ENCODE data around the gene DNAJC28.
A peak's percentile ranks its signal among the peaks of the same experiment; 100 is the strongest.
"Not testable (repeated sequence)": the region's sequence is repeated elsewhere in the genome, so short reads cannot be mapped to it uniquely, and the experiment has no call there.

DNAJC28 gene

GRCh38 chr21:33491373-33492102 is at the start of gene DNAJC28:
Gene DNAJC28 (minus strand): TSS chr21:33491716. CDS start chr21:33489393, 2,323 bp downstream.
- ATAC-seq (ENCODE audit: low read depth) (peak; percentile 94), DNase-seq (ENCODE audit: low spot score in 2 of 2) (peak; percentile 95 to 98)
- Mint-ChIP-seq H3K27ac (peak within 1 kb of the TSS; percentile 76), H3K4me3 (peak within 1 kb of the TSS; percentile 85), H3K36me3 (no peaks in the 10 kb centered on the region), H3K9me3 (no peaks in the 10 kb centered on the region), H3K4me1 (peaks cover 10% of the 10 kb centered on the region), H3K27me3 (peaks cover 3% of the 10 kb centered on the region)

- no peaks in the 10 kb centered on the region for H3K27me3 Mint-ChIP-seq
- ATAC-seq (ENCODE audit: low read depth) (no peak), DNase-seq (ENCODE audit: low spot score in 2 of 2) (no peak)
- peaks cover 18% of the 10 kb centered on the region for H3K4me1 Mint-ChIP-seq
- peak overlapping the region; percentile 100 for H3K27ac Mint-ChIP-seq
- no peaks in the 10 kb centered on the region for H3K9me3 Mint-ChIP-seq
- H3K4me3 Mint-ChIP-seq, result peak overlapping the region; percentile 100
- peaks cover 13% of the 10 kb centered on the region for H3K36me3 Mint-ChIP-seq
Measured at GRCh38 chr21:33541105-33541711, 49.7 kb upstream of the DNAJC28 start.

- Mint-ChIP-seq H3K27me3 (no peaks in the 10 kb centered on the region), H3K4me1 (peaks cover 15% of the 10 kb centered on the region), H3K4me3 (peak overlapping the region; percentile 72), H3K9me3 (no peaks in the 10 kb centered on the region), H3K27ac (peak overlapping the region; percentile 100), H3K36me3 (peaks cover 11% of the 10 kb centered on the region)
- DNase-seq (ENCODE audit: low spot score in 2 of 2) (no peak), ATAC-seq (ENCODE audit: low read depth) (no peak)
Measured at GRCh38 chr21:33540711-33541104, 49.2 kb upstream of the DNAJC28 start.

GRCh38 chr21:33539616-33540015 is 48.1 kb upstream of the DNAJC28 start:
- peaks cover 11% of the 10 kb centered on the region for H3K36me3 Mint-ChIP-seq

GRCh38 chr21:33537212-33537611 is 45.7 kb upstream of the DNAJC28 start:
- peaks cover 12% of the 10 kb centered on the region for H3K4me1 Mint-ChIP-seq
- peaks cover 16% of the 10 kb centered on the region for H3K36me3 Mint-ChIP-seq
- ATAC-seq (ENCODE audit: low read depth), result no peak
- H3K27me3 Mint-ChIP-seq, result no peaks in the 10 kb centered on the region
- H3K4me3 Mint-ChIP-seq, result no peak overlapping the region
- no peak overlapping the region for H3K27ac Mint-ChIP-seq
- no peaks in the 10 kb centered on the region for H3K9me3 Mint-ChIP-seq
- DNase-seq (ENCODE audit: low spot score in 2 of 2), result no peak

More at GRCh38 chr21:33539616-33540015, 48.1 kb upstream of the DNAJC28 start:
- ATAC-seq (ENCODE audit: low read depth) (no peak), DNase-seq (ENCODE audit: low spot score in 2 of 2) (no peak)
- H3K4me3 Mint-ChIP-seq, result no peak overlapping the region
- peaks cover 14% of the 10 kb centered on the region for H3K4me1 Mint-ChIP-seq
- no peak overlapping the region for H3K27ac Mint-ChIP-seq
- no peaks in the 10 kb centered on the region for H3K9me3 Mint-ChIP-seq
- H3K27me3 Mint-ChIP-seq, result no peaks in the 10 kb centered on the region

GRCh38 chr21:33531007-33531406 is 39.5 kb upstream of the DNAJC28 start:
- no peaks in the 10 kb centered on the region for H3K4me1 Mint-ChIP-seq
- H3K9me3 Mint-ChIP-seq, result no peaks in the 10 kb centered on the region
- H3K4me3 Mint-ChIP-seq, result no peak overlapping the region
- ATAC-seq (ENCODE audit: low read depth) (no peak), DNase-seq (ENCODE audit: low spot score in 2 of 2) (no peak)
- peaks cover 30% of the 10 kb centered on the region for H3K36me3 Mint-ChIP-seq
- H3K27me3 Mint-ChIP-seq, result no peaks in the 10 kb centered on the region
- peak overlapping the region; percentile 9 for H3K27ac Mint-ChIP-seq

- Mint-ChIP-seq H3K4me3 (no peak overlapping the region), H3K4me1 (no peaks in the 10 kb centered on the region), H3K27ac (peak overlapping the region; percentile 53), H3K36me3 (peaks cover 24% of the 10 kb centered on the region), H3K27me3 (no peaks in the 10 kb centered on the region), H3K9me3 (no peaks in the 10 kb centered on the region)
- ATAC-seq (ENCODE audit: low read depth), result no peak
- no peak for DNase-seq (ENCODE audit: low spot score in 2 of 2)
Measured at GRCh38 chr21:33522953-33523349, 31.4 kb upstream of the DNAJC28 start.

- Mint-ChIP-seq H3K36me3 (peaks cover 23% of the 10 kb centered on the region), H3K9me3 (no peaks in the 10 kb centered on the region), H3K27ac (peak overlapping the region; percentile 53), H3K4me1 (no peaks in the 10 kb centered on the region), H3K4me3 (no peak overlapping the region), H3K27me3 (no peaks in the 10 kb centered on the region)
- no peak for ATAC-seq (ENCODE audit: low read depth)
- no peak for DNase-seq (ENCODE audit: low spot score in 2 of 2)
Measured at GRCh38 chr21:33522297-33522952, 30.9 kb upstream of the DNAJC28 start.

GRCh38 chr21:33518899-33519298 is 27.4 kb upstream of the DNAJC28 start:
- Mint-ChIP-seq H3K27me3 (no peaks in the 10 kb centered on the region), H3K27ac (no peak overlapping the region)

GRCh38 chr21:33514229-33514628 is 22.7 kb upstream of the DNAJC28 start:
- ATAC-seq (ENCODE audit: low read depth), result no peak
- peaks cover 34% of the 10 kb centered on the region for H3K36me3 Mint-ChIP-seq
- H3K27me3 Mint-ChIP-seq, result no peaks in the 10 kb centered on the region
- H3K4me1 Mint-ChIP-seq, result no peaks in the 10 kb centered on the region
- no peak for DNase-seq (ENCODE audit: low spot score in 2 of 2)
- no peak overlapping the region for H3K4me3 Mint-ChIP-seq
- no peak overlapping the region for H3K27ac Mint-ChIP-seq
- no peaks in the 10 kb centered on the region for H3K9me3 Mint-ChIP-seq

More at GRCh38 chr21:33518899-33519298, 27.4 kb upstream of the DNAJC28 start:
- no peaks in the 10 kb centered on the region for H3K9me3 Mint-ChIP-seq
- ATAC-seq (ENCODE audit: low read depth) (no peak), DNase-seq (ENCODE audit: low spot score in 2 of 2) (no peak)
- no peak overlapping the region for H3K4me3 Mint-ChIP-seq
- no peaks in the 10 kb centered on the region for H3K4me1 Mint-ChIP-seq
- H3K36me3 Mint-ChIP-seq, result peaks cover 34% of the 10 kb centered on the region

GRCh38 chr21:33512481-33512880 is 21.0 kb upstream of the DNAJC28 start:
- Mint-ChIP-seq H3K36me3 (peaks cover 29% of the 10 kb centered on the region), H3K27me3 (no peaks in the 10 kb centered on the region), H3K27ac (no peak overlapping the region), H3K9me3 (no peaks in the 10 kb centered on the region), H3K4me1 (no peaks in the 10 kb centered on the region), H3K4me3 (no peak overlapping the region)
- DNase-seq (ENCODE audit: low spot score in 2 of 2), result no peak
- no peak for ATAC-seq (ENCODE audit: low read depth)

GRCh38 chr21:33511639-33512038 is 20.1 kb upstream of the DNAJC28 start:
- H3K27me3 Mint-ChIP-seq, result no peaks in the 10 kb centered on the region
- ATAC-seq (ENCODE audit: low read depth), result no peak
- H3K9me3 Mint-ChIP-seq, result peaks cover 3% of the 10 kb centered on the region

GRCh38 chr21:33510826-33511225 is 19.3 kb upstream of the DNAJC28 start:
- Mint-ChIP-seq H3K4me3 (no peak overlapping the region), H3K4me1 (no peaks in the 10 kb centered on the region)
- ATAC-seq (ENCODE audit: low read depth), result no peak

More at GRCh38 chr21:33511639-33512038, 20.1 kb upstream of the DNAJC28 start:
- DNase-seq (ENCODE audit: low spot score in 2 of 2), result no peak
- H3K36me3 Mint-ChIP-seq, result peaks cover 30% of the 10 kb centered on the region
- no peak overlapping the region for H3K27ac Mint-ChIP-seq
- no peak overlapping the region for H3K4me3 Mint-ChIP-seq
- no peaks in the 10 kb centered on the region for H3K4me1 Mint-ChIP-seq

GRCh38 chr21:33507003-33507402 is 15.5 kb upstream of the DNAJC28 start:
- H3K36me3 Mint-ChIP-seq, result peaks cover 22% of the 10 kb centered on the region
- not testable (repeated sequence) for H3K4me1 Mint-ChIP-seq; H3K27ac Mint-ChIP-seq; H3K4me3 Mint-ChIP-seq; ATAC-seq (ENCODE audit: low read depth); H3K27me3 Mint-ChIP-seq; H3K9me3 Mint-ChIP-seq; DNase-seq (ENCODE audit: low spot score in 2 of 2)

More at GRCh38 chr21:33510826-33511225, 19.3 kb upstream of the DNAJC28 start:
- peaks cover 3% of the 10 kb centered on the region for H3K9me3 Mint-ChIP-seq
- H3K27ac Mint-ChIP-seq, result no peak overlapping the region
- H3K27me3 Mint-ChIP-seq, result no peaks in the 10 kb centered on the region
- no peak for DNase-seq (ENCODE audit: low spot score in 2 of 2)
- peaks cover 29% of the 10 kb centered on the region for H3K36me3 Mint-ChIP-seq
